SK-N-MC (cell line): ENCODE measurements around the gene RP9.

Experiments used
- EZH2 ChIP-seq: fragments of 200-600 bp; sonication (generic); IDR thresholded peaks from one replicate; pipeline ENCODE4 v1.6.1; 2017; ENCODE audit warnings: antibody characterized with exemption
- POLR2AphosphoS5 ChIP-seq: IDR thresholded peaks from 2 replicates; pipeline ENCODE4 v1.6.1; 2012; ENCODE audit warnings: mild to moderate bottlenecking, low read depth, low read length, borderline replicate concordance

DNA sequence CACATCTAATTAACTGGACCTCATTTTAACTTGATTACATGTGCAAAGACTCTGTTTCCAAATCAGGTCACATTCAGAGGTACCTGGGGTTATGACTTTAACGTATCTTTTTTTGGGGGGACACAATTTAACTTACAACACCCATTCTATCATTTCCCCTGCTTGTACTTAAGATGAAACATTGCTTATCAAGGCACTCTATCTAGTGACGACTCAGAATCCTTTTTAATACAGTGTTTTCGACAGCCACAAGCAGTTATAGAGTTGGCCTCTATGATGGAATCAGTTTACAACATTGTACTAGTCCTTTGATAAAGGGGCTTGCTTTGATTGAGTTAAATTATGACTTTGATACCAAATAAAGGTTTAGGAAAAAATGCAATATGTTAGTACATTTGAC, 42.9 kb upstream of the RP9 start:
- no peak for TF ChIP-seq EZH2
- no peak for TF ChIP-seq POLR2AphosphoS5
